ENCODE data around the gene QKI. TPM values are rescaled to one million over a fixed set of nuclear protein-coding genes. Genes with fewer than 3 reads are reported as not detected.

The QKI gene
- total and polyA plus RNA-seq, 2 experiments from 2014 or later: 148 to 503 TPM

- H3K27ac ChIP-seq: no peak overlapping the region
- no peaks in the 10 kb centered on the region for H3K27me3 ChIP-seq
- H3K4me3 ChIP-seq: no peak overlapping the region
- no peak for TF ChIP-seq CTCF (IDR thresholded peaks at IDR 0.05; ENCODE audit: low read depth, low read length)
- H3K9me3 ChIP-seq (ENCODE audit: low read depth): no peaks in the 10 kb centered on the region
- DNase-seq (ENCODE audit: low read depth in 1 of 2, low spot score in 1 of 2): no peak
- peaks cover 45% of the 10 kb centered on the region for H3K4me1 ChIP-seq (ENCODE audit: low read depth)
- peaks cover 3% of the 10 kb centered on the region for H3K36me3 ChIP-seq
Measured at GRCh38 chr6:163463180-163463579, 48.7 kb downstream of the QKI start.

DNA sequence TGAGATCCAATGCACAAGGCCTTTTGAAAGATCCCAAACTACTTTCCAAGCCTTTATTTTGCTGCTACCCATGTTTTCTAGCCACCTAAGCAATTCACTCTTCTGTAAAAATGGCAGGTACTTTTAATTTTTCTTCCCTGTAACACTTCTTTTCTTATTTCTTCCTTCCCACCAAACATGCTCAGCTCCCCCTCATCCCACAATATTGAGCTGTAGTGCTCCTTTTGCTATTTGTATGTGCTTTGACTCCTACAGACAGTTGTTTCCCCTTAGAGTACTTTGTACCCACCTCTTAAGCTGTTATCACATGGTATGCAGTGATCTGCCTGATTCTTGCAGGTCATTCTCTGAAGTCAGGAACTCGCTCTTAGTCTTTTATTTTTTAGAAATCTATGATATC is 49.3 kb downstream of the QKI start:
- peaks cover 39% of the 10 kb centered on the region for H3K4me1 ChIP-seq (ENCODE audit: low read depth)
- peaks cover 6% of the 10 kb centered on the region for H3K36me3 ChIP-seq
- H3K4me3 ChIP-seq: no peak overlapping the region
- no peaks in the 10 kb centered on the region for H3K9me3 ChIP-seq (ENCODE audit: low read depth)
- DNase-seq (ENCODE audit: low read depth in 1 of 2, low spot score in 1 of 2): no peak
- no peaks in the 10 kb centered on the region for H3K27me3 ChIP-seq
- H3K27ac ChIP-seq: no peak overlapping the region
- no peak for TF ChIP-seq CTCF (IDR thresholded peaks at IDR 0.05; ENCODE audit: low read depth, low read length)

- no peak for DNase-seq (ENCODE audit: low read depth in 1 of 2, low spot score in 1 of 2)
Measured at GRCh38 chr6:163466839-163467390, 52.4 kb downstream of the QKI start.

DNA sequence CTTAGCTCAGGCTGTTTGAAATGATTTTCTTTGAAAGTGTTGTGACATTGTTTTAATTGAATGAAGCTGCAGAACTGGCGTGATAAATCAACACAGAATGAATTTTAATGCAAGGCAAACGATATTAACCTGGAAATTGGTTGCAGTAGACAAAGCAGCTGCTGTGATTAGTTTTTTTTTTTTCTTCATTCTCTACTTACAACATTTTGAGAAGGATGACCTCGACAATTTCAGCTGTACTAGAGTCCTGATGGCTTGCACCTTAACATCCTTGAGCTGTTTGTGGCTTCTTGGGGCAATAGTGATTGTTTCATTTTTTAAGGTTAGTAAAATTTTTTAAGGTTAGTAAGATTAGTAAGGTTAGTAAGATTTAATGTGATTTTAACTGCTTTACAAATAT is 54.2 kb downstream of the QKI start:
- Histone ChIP-seq H3K4me3 (no peak overlapping the region), H3K4me1 (ENCODE audit: low read depth) (peaks cover 5% of the 10 kb centered on the region), H3K27me3 (no peaks in the 10 kb centered on the region), H3K36me3 (peaks cover 11% of the 10 kb centered on the region), H3K9me3 (ENCODE audit: low read depth) (no peaks in the 10 kb centered on the region), H3K27ac (peak overlapping the region; percentile 58)
- no peak for DNase-seq (ENCODE audit: low read depth in 1 of 2, low spot score in 1 of 2)
- TF ChIP-seq CTCF (IDR thresholded peaks at IDR 0.05; ENCODE audit: low read depth, low read length): no peak

More at GRCh38 chr6:163466839-163467390, 52.4 kb downstream of the QKI start:
- no peak overlapping the region for H3K4me3 ChIP-seq
- peak overlapping the region; percentile 2 for H3K27ac ChIP-seq
- no peak for TF ChIP-seq CTCF (IDR thresholded peaks at IDR 0.05; ENCODE audit: low read depth, low read length)
- peaks cover 6% of the 10 kb centered on the region for H3K36me3 ChIP-seq
- H3K4me1 ChIP-seq (ENCODE audit: low read depth): peaks cover 16% of the 10 kb centered on the region
- H3K27me3 ChIP-seq: no peaks in the 10 kb centered on the region
- H3K9me3 ChIP-seq (ENCODE audit: low read depth): no peaks in the 10 kb centered on the region

DNA sequence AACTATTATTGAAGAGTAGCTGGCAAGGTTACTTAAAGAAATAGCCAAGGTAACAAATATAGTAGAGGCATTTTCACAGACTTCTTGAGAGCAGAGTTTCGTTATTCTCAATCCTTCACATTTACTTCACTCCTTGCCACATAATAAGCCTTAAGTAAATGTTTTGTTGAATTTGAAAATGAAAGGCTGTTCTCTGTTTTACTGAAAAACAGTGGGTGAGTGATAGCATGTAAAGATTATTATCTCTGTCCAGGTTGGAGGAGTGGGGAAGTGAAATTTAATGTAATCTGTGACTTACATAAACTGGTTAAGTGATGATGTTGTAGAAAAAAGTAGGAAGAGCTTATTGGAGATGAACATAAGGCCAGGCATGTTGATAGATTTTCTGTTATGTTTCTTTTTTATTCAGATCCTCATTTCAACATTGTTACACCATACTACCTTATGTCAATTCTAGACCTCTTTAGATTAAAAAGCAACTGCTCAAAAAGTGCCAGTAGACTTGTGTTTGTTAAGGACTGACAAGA is 55.0 kb downstream of the QKI start:
- Histone ChIP-seq H3K27me3 (no peaks in the 10 kb centered on the region), H3K4me3 (no peak overlapping the region), H3K36me3 (peaks cover 12% of the 10 kb centered on the region), H3K9me3 (ENCODE audit: low read depth) (no peaks in the 10 kb centered on the region), H3K27ac (peak overlapping the region; percentile 11), H3K4me1 (ENCODE audit: low read depth) (no peaks in the 10 kb centered on the region)
- DNase-seq (ENCODE audit: low read depth in 1 of 2, low spot score in 1 of 2): no peak
- TF ChIP-seq CTCF (IDR thresholded peaks at IDR 0.05; ENCODE audit: low read depth, low read length): no peak

Data from cardiac muscle cell (in vitro differentiated cells and primary cell).